Astrocyte of the cerebellum (primary cell): ENCODE data around the gene SLC27A5.

ENCODE experiments used
- DNase-seq: peaks from one replicate; pipeline ENCODE4 v3.0.0-alpha.2; 2011; ENCODE audit warnings: low read depth
- H3K4me3 ChIP-seq: 2 replicates; pipeline ENCODE4 v1.5.1; 2011; ENCODE audit warnings: mild to moderate bottlenecking, low read depth, low read length, moderate library complexity
- CTCF ChIP-seq: IDR thresholded peaks from 2 replicates; pipeline ENCODE4 v1.5.1; 2012; ENCODE audit warnings: low read length, low read depth, moderate library complexity, mild to moderate bottlenecking; ENCODE audit errors: missing control alignments
- in situ Hi-C: cut with HindIII; loops from 2 replicates; pipeline ENCODE4 v1.10.0; 2017; ENCODE audit warnings: low sequenced_read_pairs

Gene SLC27A5

GRCh38 chr19:58520257-58520599, 8.4 kb upstream of the SLC27A5 start:
- TF ChIP-seq CTCF, result no peak
- no peak for DNase-seq
- in situ Hi-C loops, result no loop called here
- peak overlapping the region; percentile 71 for H3K4me3 ChIP-seq

GRCh38 chr19:58519355-58520256, 7.8 kb upstream of the SLC27A5 start, which contains the start of gene ZBTB45:
Gene ZBTB45 (minus strand): TSS chr19:58519810. CDS start chr19:58517673, 2,137 bp downstream.
- H3K4me3 ChIP-seq, result peak within 1 kb of the TSS; percentile 71
- in situ Hi-C loops, result no loop called here
- peak; percentile 91 for DNase-seq
- peak; percentile 68 for TF ChIP-seq CTCF

GRCh38 chr19:58519087-58519354, 7.2 kb upstream of the SLC27A5 start:
- H3K4me3 ChIP-seq, result peak overlapping the region; percentile 71
- DNase-seq, result no peak
- TF ChIP-seq CTCF, result peak; percentile 86
- in situ Hi-C loops, result no loop called here

GRCh38 chr19:58518256-58519086, 6.7 kb upstream of the SLC27A5 start:
- DNase-seq, result no peak
- no peak for TF ChIP-seq CTCF

GRCh38 chr19:58516964-58517833, 5.4 kb upstream of the SLC27A5 start:
- no peak for TF ChIP-seq CTCF
- DNase-seq, result no peak
- H3K4me3 ChIP-seq, result no peak overlapping the region
- in situ Hi-C loops, result no loop called here

More at GRCh38 chr19:58518256-58519086, 6.7 kb upstream of the SLC27A5 start:
- peak overlapping the region; percentile 71 for H3K4me3 ChIP-seq
- in situ Hi-C loops, result no loop called here
